Mucosa of gallbladder (tissue), 1 donor: ENCODE data around the gene ZNF444. TPM values are rescaled to one million over a fixed set of nuclear protein-coding genes. Genes with fewer than 3 reads are reported as not detected.
A peak's percentile ranks its signal among the peaks of the same experiment; 100 is the strongest.
"Not testable (repeated sequence)": the region's sequence is repeated elsewhere in the genome, so short reads cannot be mapped to it uniquely, and the experiment has no call there.

Experiments
- DNase-seq: peaks from one replicate; pipeline ENCODE4 v3.0.0-alpha.2; 2020; ENCODE audit warnings: low spot score
- total RNA-seq: library from RNA; stranded (reverse); gene quantifications from one replicate; pipeline ENCODE4 v1.2.1, GENCODE V29; 2021
- donor health status: DM: no; HTN: no; CAD: no.

ZNF444 gene
- 76.2 TPM for total RNA-seq

- peak; percentile 99 for DNase-seq
Measured at GRCh38 chr19:56140583-56141416, at the start of gene ZNF444. Gene ZNF444, plus strand, starts transcription at chr19:56141287. Its CDS starts 5,625 bp downstream, at chr19:56146912.

GRCh38 chr19:56091751-56092546 is 49.1 kb upstream of the ZNF444 start:
- no peak for DNase-seq

- DNase-seq: no peak
Measured at GRCh38 chr19:56092685-56093631, 48.1 kb upstream of the ZNF444 start.

- no peak for DNase-seq
Measured at GRCh38 chr19:56094449-56094848, 46.6 kb upstream of the ZNF444 start.

- no peak for DNase-seq
Measured at GRCh38 chr19:56096665-56097064, 44.4 kb upstream of the ZNF444 start.

- DNase-seq: no peak
Measured at GRCh38 chr19:56097306-56097705, 43.8 kb upstream of the ZNF444 start.

- no peak for DNase-seq
Measured at GRCh38 chr19:56097776-56098175, 43.3 kb upstream of the ZNF444 start.

GRCh38 chr19:56098237-56098636 is 42.9 kb upstream of the ZNF444 start:
- DNase-seq: not testable (repeated sequence)

- no peak for DNase-seq
Measured at GRCh38 chr19:56098731-56099568, 42.1 kb upstream of the ZNF444 start.

- no peak for DNase-seq
Measured at GRCh38 chr19:56099638-56100539, 41.2 kb upstream of the ZNF444 start.

- DNase-seq: no peak
Measured at GRCh38 chr19:56101095-56101494, 40.0 kb upstream of the ZNF444 start.

GRCh38 chr19:56101746-56102535 is 39.1 kb upstream of the ZNF444 start:
- DNase-seq: no peak

GRCh38 chr19:56103027-56103614 is 38.0 kb upstream of the ZNF444 start:
- no peak for DNase-seq

- no peak for DNase-seq
Measured at GRCh38 chr19:56104423-56104822, 36.7 kb upstream of the ZNF444 start.

GRCh38 chr19:56105090-56105701 is 35.9 kb upstream of the ZNF444 start:
- DNase-seq: peak; percentile 77

- not testable (repeated sequence) for DNase-seq
Measured at GRCh38 chr19:56105831-56106396, 35.2 kb upstream of the ZNF444 start.

- no peak for DNase-seq
Measured at GRCh38 chr19:56106397-56106849, 34.7 kb upstream of the ZNF444 start.

GRCh38 chr19:56106993-56107392 is 34.1 kb upstream of the ZNF444 start:
- no peak for DNase-seq
